ENCODE data around the gene RAB1B.
"Not testable (repeated sequence)": the region's sequence is repeated elsewhere in the genome, so short reads cannot be mapped to it uniquely, and the experiment has no call there.

The RAB1B gene

DNA sequence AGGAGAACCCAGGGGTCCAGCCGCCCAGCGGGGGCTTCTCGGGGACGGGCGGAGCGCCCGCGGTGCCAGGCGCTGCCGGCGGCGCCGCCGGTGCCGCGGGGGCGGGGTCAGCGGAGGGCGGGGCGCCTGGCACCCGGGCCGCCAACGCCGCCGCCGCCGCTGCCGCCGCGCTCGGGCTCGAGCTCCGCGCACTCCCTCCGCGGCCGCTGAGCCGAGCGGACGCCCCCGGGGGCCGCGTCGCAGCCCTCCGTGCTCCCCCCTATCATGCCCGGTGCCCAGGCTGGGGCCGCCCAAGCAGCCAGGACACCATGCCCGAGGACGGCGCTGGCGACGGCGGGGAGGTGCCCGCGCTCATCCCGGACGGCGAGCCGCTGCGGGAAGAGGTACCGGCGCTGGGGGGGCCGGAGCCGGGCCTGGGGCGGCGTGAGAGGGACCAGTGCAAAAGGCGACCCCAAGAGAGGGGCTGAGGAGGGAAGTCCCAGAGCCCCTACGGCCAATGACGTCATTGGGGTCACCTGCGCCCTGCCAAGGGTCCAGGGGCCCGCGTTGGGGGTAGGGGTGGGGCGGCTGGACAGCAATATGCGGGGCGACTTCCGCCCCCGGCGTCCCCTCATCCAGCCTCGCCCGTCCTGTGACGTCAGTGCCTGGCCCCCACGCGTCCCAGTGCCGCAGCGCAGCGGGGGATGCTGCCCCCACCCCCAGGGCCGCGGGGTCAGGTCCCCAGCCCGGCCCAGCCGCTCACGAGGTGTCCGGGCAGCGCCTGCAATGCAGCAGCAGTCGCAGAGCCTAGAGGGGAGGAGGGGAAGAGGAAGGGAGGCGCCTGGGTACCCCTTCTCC is 23.5 kb downstream of the RAB1B start, which contains the start of gene TMEM151A:
TMEM151A (plus strand) TSS at position 189 of the 837 bp plus-strand sequence; CDS start at position 309, 120 bp downstream.
- peaks cover 5% of the 10 kb centered on the region for H3K36me3 Mint-ChIP-seq (ENCODE audit: insufficient read depth)
- ATAC-seq (replicated peaks; ENCODE audit: extremely low read depth, poor library complexity, severe bottlenecking) (no peak), DNase-seq (ENCODE audit: low spot score in 2 of 2) (no peak)
- H3K4me3 Mint-ChIP-seq, result peak within 1 kb of the TSS; percentile 83
- peaks cover 27% of the 10 kb centered on the region for H3K27me3 Mint-ChIP-seq
- no peaks in the 10 kb centered on the region for H3K9me3 Mint-ChIP-seq
- H3K27ac Mint-ChIP-seq (ENCODE audit: low read depth), result peak within 1 kb of the TSS; percentile 11
- H3K4me1 Mint-ChIP-seq, result peaks cover 22% of the 10 kb centered on the region

DNA sequence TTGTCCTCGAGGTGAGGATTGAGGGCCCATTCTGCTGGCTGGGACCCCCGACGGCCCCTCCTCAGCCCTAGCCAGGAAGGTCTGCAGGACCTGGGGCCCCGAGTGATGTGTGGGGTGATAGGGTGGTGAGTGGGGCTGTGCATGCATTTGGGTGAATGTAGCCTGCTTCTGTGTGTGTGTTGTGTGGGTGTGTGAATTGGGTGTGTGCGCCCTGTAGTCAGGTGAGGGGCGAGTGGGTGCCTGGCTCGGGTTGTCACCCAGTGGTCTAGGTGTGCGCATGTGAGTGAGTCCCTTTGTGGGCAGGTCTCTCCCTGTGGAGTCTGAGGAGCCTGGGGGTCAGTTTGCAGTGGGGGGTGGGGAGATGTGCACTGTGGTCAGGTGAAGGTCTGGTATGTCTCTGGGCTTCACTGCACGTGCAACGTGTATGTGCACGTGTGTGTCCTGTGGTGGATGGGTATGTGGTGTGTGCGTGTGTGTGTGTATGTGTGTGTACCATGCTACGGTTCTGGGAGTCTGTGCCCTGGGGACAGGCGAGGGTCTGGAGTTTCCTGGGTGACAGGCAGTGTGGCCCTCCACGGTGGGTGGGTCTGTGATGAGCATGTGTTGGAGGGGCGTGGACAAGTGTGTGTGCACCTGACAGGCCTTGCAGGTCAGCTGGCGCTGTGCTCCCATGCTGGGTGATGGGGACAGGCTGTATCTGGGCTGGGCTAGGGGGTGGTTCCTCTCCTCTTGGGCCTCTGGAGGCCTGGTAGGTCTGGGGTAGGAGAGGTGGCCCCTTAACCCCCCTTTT is 24.3 kb downstream of the RAB1B start:
- no peak overlapping the region for H3K27ac Mint-ChIP-seq (ENCODE audit: low read depth)
- no peak for ATAC-seq (replicated peaks; ENCODE audit: extremely low read depth, poor library complexity, severe bottlenecking)
- H3K9me3 Mint-ChIP-seq, result no peaks in the 10 kb centered on the region
- H3K27me3 Mint-ChIP-seq, result peaks cover 27% of the 10 kb centered on the region
- H3K4me3 Mint-ChIP-seq, result peak overlapping the region; percentile 46
- DNase-seq (ENCODE audit: low spot score in 2 of 2), result no peak
- H3K4me1 Mint-ChIP-seq, result peaks cover 22% of the 10 kb centered on the region
- peaks cover 8% of the 10 kb centered on the region for H3K36me3 Mint-ChIP-seq (ENCODE audit: insufficient read depth)

DNA sequence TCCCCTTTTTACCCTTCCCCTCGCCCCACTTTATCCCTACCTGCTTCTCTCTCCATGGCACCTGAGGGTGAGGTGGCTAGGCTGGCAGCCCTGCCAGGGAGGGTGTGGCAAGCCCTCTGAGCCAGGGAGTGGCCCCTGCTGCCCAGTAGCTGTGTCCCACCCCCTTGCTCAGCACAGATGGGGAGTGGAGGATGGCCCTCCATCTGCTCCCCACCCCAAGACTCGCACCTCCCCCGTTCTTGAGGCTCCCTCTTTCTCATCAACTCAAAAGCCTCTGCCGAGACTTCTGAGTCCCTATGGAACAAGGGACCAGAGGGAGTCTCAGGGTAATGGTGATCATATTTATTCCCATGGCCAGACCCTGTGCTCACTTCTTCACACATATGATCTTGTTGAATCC is 24.9 kb downstream of the RAB1B start:
- peak overlapping the region; percentile 46 for H3K4me3 Mint-ChIP-seq
- peaks cover 8% of the 10 kb centered on the region for H3K36me3 Mint-ChIP-seq (ENCODE audit: insufficient read depth)
- H3K4me1 Mint-ChIP-seq, result peaks cover 19% of the 10 kb centered on the region
- H3K27me3 Mint-ChIP-seq, result peaks cover 27% of the 10 kb centered on the region
- DNase-seq (ENCODE audit: low spot score in 2 of 2) (no peak), ATAC-seq (replicated peaks; ENCODE audit: extremely low read depth, poor library complexity, severe bottlenecking) (no peak)
- H3K9me3 Mint-ChIP-seq, result no peaks in the 10 kb centered on the region
- H3K27ac Mint-ChIP-seq (ENCODE audit: low read depth), result no peak overlapping the region

DNA sequence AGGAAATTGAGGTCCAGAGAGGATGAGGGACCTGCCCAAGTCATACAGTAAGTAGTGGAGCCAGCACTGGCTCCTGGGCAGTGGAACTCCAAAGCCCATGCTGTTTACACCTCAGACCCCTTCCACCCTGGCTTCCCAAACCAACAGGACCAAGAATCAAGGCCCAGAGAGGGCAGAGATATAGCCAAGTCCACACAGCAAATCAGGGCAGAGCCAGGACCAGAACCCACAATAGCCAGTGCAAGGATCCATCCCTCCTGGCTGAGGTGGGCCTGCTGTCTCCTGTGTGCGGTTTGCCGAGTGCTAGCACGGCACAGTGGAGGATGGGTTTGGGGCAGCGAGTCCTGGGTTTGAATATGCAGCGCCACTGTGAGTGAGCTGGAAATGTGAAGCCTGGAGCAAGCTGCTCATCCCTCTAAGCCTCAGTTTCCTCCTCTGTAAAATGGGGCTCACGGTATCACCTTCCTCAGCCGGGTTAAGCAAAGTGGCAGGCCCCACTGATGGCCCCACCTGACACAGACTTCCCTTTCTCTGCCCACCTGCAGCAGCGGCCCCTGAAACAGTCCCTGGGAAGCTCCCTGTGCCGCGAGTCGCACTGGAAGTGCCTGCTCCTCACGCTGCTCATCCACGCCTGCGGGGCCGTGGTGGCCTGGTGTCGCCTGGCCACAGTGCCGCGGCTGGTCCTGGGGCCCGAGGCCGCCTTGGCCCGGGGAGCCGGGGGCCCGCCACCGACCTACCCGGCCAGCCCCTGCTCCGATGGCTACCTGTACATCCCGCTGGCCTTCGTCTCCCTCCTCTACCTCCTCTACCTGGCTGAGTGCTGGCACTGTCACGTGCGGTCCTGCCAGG is 25.6 kb downstream of the RAB1B start:
- DNase-seq (ENCODE audit: low spot score in 2 of 2) (no peak), ATAC-seq (replicated peaks; ENCODE audit: extremely low read depth, poor library complexity, severe bottlenecking) (no peak)
- Mint-ChIP-seq H3K27me3 (peaks cover 27% of the 10 kb centered on the region), H3K36me3 (ENCODE audit: insufficient read depth) (peaks cover 5% of the 10 kb centered on the region), H3K4me1 (peaks cover 15% of the 10 kb centered on the region), H3K4me3 (peak overlapping the region; percentile 46), H3K27ac (ENCODE audit: low read depth) (no peak overlapping the region), H3K9me3 (no peaks in the 10 kb centered on the region)

DNA sequence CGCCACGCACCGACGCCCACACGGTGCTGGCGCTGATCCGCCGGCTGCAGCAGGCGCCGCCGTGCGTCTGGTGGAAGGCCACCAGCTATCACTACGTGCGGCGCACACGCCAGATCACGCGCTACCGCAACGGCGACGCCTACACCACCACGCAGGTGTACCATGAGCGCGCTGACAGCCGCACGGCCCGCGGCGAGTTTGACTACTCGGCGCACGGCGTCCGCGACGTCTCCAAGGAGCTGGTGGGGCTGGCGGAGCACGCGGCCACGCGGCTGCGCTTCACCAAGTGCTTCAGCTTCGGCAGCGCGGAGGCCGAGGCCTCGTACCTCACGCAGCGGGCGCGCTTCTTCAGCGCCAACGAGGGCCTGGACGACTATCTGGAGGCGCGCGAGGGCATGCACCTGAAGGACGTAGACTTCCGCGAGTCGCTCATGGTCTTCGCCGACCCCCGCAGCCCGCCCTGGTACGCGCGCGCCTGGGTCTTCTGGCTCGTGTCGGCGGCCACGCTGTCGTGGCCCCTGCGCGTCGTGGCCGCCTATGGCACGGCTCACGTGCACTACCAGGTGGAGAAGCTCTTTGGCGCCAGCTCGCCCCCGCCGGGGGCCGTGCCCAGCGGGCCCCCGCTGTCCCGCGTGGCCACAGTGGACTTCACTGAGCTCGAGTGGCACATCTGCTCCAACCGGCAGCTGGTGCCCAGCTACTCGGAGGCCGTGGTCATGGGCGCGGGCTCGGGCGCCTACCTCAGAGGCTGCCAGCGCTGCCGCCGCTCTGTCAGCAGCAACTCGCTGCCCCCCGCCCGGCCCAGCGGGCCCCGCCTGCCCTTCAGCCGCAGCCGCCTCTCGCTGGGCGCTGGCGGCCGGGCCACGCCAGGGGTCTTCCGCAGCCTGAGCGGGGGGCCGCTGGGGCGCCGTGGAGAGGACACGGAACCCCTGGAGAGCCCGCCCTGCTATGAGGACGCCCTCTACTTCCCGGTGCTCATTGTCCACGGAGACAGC is 26.5 kb downstream of the RAB1B start:
- peaks cover 27% of the 10 kb centered on the region for H3K27me3 Mint-ChIP-seq
- H3K36me3 Mint-ChIP-seq (ENCODE audit: insufficient read depth), result peaks cover 4% of the 10 kb centered on the region
- no peak overlapping the region for H3K4me3 Mint-ChIP-seq
- no peak overlapping the region for H3K27ac Mint-ChIP-seq (ENCODE audit: low read depth)
- H3K9me3 Mint-ChIP-seq, result no peaks in the 10 kb centered on the region
- ATAC-seq (replicated peaks; ENCODE audit: extremely low read depth, poor library complexity, severe bottlenecking) (no peak), DNase-seq (ENCODE audit: low spot score in 2 of 2) (no peak)
- H3K4me1 Mint-ChIP-seq, result peaks cover 5% of the 10 kb centered on the region

DNA sequence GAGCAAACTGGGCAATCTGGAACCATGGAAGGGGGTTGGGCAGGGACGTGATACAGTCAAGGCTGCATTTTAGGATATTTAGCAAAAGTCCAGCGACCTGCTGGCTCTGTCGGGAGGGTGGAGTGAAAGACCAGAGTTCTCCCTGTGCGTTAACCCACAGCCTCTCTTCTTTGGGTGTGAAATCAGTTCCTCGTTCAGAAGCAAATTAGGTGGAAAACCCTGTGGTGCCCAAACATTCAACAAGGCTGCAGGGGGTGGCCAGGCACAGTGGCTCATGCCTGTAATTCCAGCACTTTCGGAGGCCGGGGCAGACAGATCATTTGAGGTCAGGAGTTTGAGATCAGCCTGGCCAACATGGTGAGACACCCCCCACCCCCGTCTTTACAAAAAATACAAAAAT is 29.2 kb downstream of the RAB1B start:
- Mint-ChIP-seq H3K27ac (ENCODE audit: low read depth) (no peak overlapping the region), H3K36me3 (ENCODE audit: insufficient read depth) (peaks cover 4% of the 10 kb centered on the region), H3K9me3 (no peaks in the 10 kb centered on the region), H3K27me3 (peaks cover 21% of the 10 kb centered on the region), H3K4me1 (no peaks in the 10 kb centered on the region), H3K4me3 (no peak overlapping the region)
- ATAC-seq (replicated peaks; ENCODE audit: extremely low read depth, poor library complexity, severe bottlenecking) (no peak), DNase-seq (ENCODE audit: low spot score in 2 of 2) (no peak)

DNA sequence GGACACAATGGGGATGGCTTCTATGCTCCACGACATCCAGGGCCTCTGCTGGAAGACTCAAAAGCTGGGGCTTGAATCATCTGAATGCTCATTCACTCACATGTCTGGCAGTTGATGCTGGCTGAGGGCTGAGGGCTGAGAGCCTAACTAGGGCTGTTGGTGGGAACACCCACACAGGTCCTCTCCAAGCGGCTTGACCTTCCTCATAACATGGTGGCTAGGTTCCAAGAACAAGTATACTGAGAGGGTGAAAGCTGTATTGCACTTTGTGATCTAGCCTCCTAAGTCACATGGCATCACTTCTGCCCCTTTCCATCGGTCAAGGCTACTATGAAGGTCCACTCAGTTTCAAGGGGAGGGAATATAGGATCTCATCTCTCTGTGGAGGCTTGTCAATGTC is 30.7 kb downstream of the RAB1B start:
- no peaks in the 10 kb centered on the region for H3K4me1 Mint-ChIP-seq
- no peaks in the 10 kb centered on the region for H3K9me3 Mint-ChIP-seq
- H3K4me3 Mint-ChIP-seq, result no peak overlapping the region
- peaks cover 3% of the 10 kb centered on the region for H3K36me3 Mint-ChIP-seq (ENCODE audit: insufficient read depth)
- DNase-seq (ENCODE audit: low spot score in 2 of 2) (no peak), ATAC-seq (replicated peaks; ENCODE audit: extremely low read depth, poor library complexity, severe bottlenecking) (no peak)
- no peak overlapping the region for H3K27ac Mint-ChIP-seq (ENCODE audit: low read depth)
- H3K27me3 Mint-ChIP-seq, result peaks cover 10% of the 10 kb centered on the region

DNA sequence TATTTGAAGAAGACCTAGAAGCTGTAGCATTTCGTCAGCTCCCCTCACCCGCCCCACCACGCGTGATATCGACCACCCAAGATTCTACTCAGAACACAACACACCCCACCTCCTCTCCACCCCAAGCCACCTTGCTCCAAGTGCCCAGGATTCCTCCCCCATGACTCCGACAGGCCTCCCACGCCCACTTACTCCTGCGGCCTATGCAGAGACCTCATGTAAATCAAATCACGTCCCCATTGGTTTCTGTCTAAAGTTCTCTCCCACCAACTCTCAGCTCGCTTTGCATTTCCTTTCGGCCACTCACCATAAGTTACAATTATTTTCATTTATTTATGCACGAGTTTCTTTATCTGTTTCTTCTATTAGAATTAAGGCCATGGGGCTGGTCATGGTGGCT is 34.2 kb downstream of the RAB1B start:
- DNase-seq (ENCODE audit: low spot score in 2 of 2) (no peak), ATAC-seq (replicated peaks; ENCODE audit: extremely low read depth, poor library complexity, severe bottlenecking) (no peak)
- H3K4me1 Mint-ChIP-seq, result no peaks in the 10 kb centered on the region
- H3K36me3 Mint-ChIP-seq (ENCODE audit: insufficient read depth), result no peaks in the 10 kb centered on the region
- no peaks in the 10 kb centered on the region for H3K9me3 Mint-ChIP-seq
- no peaks in the 10 kb centered on the region for H3K27me3 Mint-ChIP-seq
- H3K27ac Mint-ChIP-seq (ENCODE audit: low read depth), result no peak overlapping the region
- no peak overlapping the region for H3K4me3 Mint-ChIP-seq

DNA sequence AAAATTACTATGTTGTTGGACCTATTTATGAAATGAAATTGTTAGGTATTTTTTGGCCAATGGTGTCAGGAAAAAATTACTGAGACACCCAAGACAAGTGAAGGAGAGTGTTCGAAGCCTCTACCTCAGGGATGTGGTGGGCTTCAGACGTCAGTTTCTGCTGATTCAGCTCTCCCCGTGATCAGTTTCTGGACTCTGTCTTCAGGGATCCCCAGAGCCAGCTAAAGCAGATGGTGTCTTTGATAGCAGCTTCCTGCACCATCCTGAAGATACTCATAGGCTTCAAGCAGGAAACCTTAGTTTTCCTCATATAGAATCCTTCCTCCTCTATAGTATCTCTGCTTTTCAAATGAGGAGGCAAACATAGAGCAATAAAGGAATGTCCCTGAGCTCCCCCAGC is 41.0 kb downstream of the RAB1B start:
- Mint-ChIP-seq H3K4me1 (peaks cover 17% of the 10 kb centered on the region), H3K9me3 (no peaks in the 10 kb centered on the region), H3K4me3 (no peak overlapping the region), H3K27ac (ENCODE audit: low read depth) (no peak overlapping the region), H3K27me3 (no peaks in the 10 kb centered on the region), H3K36me3 (ENCODE audit: insufficient read depth) (peaks cover 11% of the 10 kb centered on the region)
- no peak for DNase-seq (ENCODE audit: low spot score in 2 of 2)
- ATAC-seq (replicated peaks; ENCODE audit: extremely low read depth, poor library complexity, severe bottlenecking), result no peak

DNA sequence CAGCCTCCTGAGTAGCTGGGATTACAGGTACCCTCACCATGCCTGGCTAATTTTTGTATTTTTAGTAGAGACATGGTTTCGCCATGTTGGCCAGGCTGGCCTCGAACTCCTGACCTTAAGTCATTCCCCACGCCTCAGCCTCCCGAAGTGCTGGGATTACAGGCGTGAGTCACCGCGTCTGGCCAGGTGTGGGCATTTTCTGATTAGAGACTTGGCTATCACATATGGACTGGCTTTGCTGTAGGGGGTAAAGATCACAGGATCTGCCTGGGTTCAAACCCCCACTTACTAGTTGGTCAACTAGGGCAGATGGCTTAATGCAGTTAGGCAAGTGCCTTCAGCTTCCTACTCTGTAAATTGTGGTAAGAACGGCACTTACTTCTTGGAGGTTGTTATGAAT is 41.9 kb downstream of the RAB1B start:
- DNase-seq (ENCODE audit: low spot score in 2 of 2), result no peak
- H3K4me3 Mint-ChIP-seq, result no peak overlapping the region
- H3K4me1 Mint-ChIP-seq, result peaks cover 20% of the 10 kb centered on the region
- H3K9me3 Mint-ChIP-seq, result no peaks in the 10 kb centered on the region
- H3K27ac Mint-ChIP-seq (ENCODE audit: low read depth), result no peak overlapping the region
- no peak for ATAC-seq (replicated peaks; ENCODE audit: extremely low read depth, poor library complexity, severe bottlenecking)
- H3K36me3 Mint-ChIP-seq (ENCODE audit: insufficient read depth), result peaks cover 11% of the 10 kb centered on the region
- H3K27me3 Mint-ChIP-seq, result no peaks in the 10 kb centered on the region

DNA sequence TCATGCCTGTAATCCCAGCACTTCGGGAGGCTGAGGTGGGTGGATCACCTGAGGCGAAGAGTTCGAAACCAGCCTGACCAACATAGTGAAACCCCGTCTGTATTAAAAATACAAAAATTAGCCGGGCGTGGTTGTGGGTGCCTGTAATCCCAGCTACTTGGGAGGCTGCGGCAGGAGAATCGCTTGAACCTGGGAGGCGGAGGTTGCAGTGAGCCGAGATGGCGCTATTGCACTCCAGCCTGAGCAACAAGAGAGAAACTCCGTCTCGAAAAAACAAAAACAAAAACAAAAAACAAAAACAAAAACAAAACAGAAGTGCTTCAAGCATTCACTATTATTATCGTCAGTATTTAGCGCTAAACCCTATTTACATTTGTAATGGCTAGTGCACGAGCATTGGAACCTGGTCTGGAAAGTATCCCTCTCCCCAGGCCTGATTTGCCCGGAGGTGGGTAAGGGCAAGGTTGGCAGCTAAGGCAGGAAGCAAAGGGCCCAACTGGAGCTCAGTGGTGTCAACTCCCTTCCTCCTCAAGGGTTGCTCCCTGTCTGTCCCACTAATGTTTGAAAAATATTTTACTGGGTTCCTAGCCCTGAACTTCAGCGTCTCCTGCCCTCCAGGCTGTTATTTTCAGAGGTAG is 42.5 kb downstream of the RAB1B start:
- H3K27me3 Mint-ChIP-seq; ATAC-seq (replicated peaks; ENCODE audit: extremely low read depth, poor library complexity, severe bottlenecking); H3K4me3 Mint-ChIP-seq; H3K27ac Mint-ChIP-seq (ENCODE audit: low read depth); H3K9me3 Mint-ChIP-seq; DNase-seq (ENCODE audit: low spot score in 2 of 2): not testable (repeated sequence)
- H3K4me1 Mint-ChIP-seq, result peaks cover 26% of the 10 kb centered on the region
- H3K36me3 Mint-ChIP-seq (ENCODE audit: insufficient read depth), result peaks cover 14% of the 10 kb centered on the region

Data from central memory CD8-positive, alpha-beta T cell (primary cell).